Large intestine (tissue), 3 donors: ENCODE measurements around the gene FAM120A. TPM values are rescaled to one million over a fixed set of nuclear protein-coding genes. Genes with fewer than 3 reads are reported as not detected.

Source experiments
- DNase-seq, 2 donors: peaks; one replicate each; pipeline versions ENCODE4 v3.0.0 to v3.0.0-alpha.2; 2013
- H3K27ac ChIP-seq: one replicate; pipeline ENCODE4 v1.5.1; 2013; ENCODE audit warnings: low read length
- H3K27me3 ChIP-seq: 2 replicates; pipeline ENCODE4 v1.6.1; 2013; ENCODE audit warnings: low read length; ENCODE audit not compliant: control insufficient read depth, insufficient read depth
- H3K36me3 ChIP-seq: 2 replicates; pipeline ENCODE4 v1.6.1; 2013; ENCODE audit warnings: low read length; ENCODE audit not compliant: control insufficient read depth, insufficient read depth
- H3K4me1 ChIP-seq: one replicate; pipeline ENCODE4 v1.6.1; 2013; ENCODE audit warnings: low read length; ENCODE audit not compliant: control insufficient read depth, insufficient read depth
- H3K4me3 ChIP-seq: one replicate; pipeline ENCODE4 v1.5.1; 2013; ENCODE audit warnings: low read length
- H3K9me3 ChIP-seq: one replicate; pipeline ENCODE4 v1.6.1; 2013; ENCODE audit warnings: mild to moderate bottlenecking, low read depth, low read length, moderate library complexity; ENCODE audit not compliant: control insufficient read depth
- WGBS: methylation state at CpG from one replicate; pipeline ENCODE4 v1.1.5; 2013; ENCODE audit warnings: low lambda C conversion rate; ENCODE audit not compliant: insufficient coverage; 5-methylcytosine and 5-hydroxymethylcytosine counted together
- polyA plus RNA-seq: library from polyadenylated mRNA; unstranded; fragments of 120-200 nt; gene quantifications from one replicate; pipeline ENCODE4 v1.2.1, GENCODE V29; 2013

Gene FAM120A
- polyA plus RNA-seq, 1 donor, result 80.8 TPM

- Histone ChIP-seq H3K36me3 (no peaks in the 10 kb centered on the region), H3K9me3 (no peaks in the 10 kb centered on the region), H3K27ac (no peak overlapping the region), H3K4me3 (no peak overlapping the region), H3K4me1 (peaks cover 40% of the 10 kb centered on the region), H3K27me3 (no peaks in the 10 kb centered on the region)
- DNase-seq, result no peak
These were observed 8.0 kb downstream of the FAM120A start for GRCh38 chr9:93459432-93459847.

- H3K27ac ChIP-seq, result no peak overlapping the region
- no peak overlapping the region for H3K4me3 ChIP-seq
- peaks cover 45% of the 10 kb centered on the region for H3K4me1 ChIP-seq
- 87% methylated on average over 3 of the region's 3 CpGs for WGBS
- no peaks in the 10 kb centered on the region for H3K27me3 ChIP-seq
- no peaks in the 10 kb centered on the region for H3K36me3 ChIP-seq
- H3K9me3 ChIP-seq, result no peaks in the 10 kb centered on the region
- DNase-seq, result no peak
These were observed 9.4 kb downstream of the FAM120A start for GRCh38 chr9:93460689-93461413.

GRCh38 chr9:93461414-93461743 is 9.9 kb downstream of the FAM120A start:
- H3K9me3 ChIP-seq, result no peaks in the 10 kb centered on the region
- DNase-seq, result no peak
- WGBS, result no CpG with 5 or more reads among the region's 1 CpG
- no peak overlapping the region for H3K27ac ChIP-seq
- peaks cover 46% of the 10 kb centered on the region for H3K4me1 ChIP-seq
- H3K36me3 ChIP-seq, result no peaks in the 10 kb centered on the region
- H3K27me3 ChIP-seq, result no peaks in the 10 kb centered on the region
- H3K4me3 ChIP-seq, result no peak overlapping the region

- H3K27ac ChIP-seq, result no peak overlapping the region
- peaks cover 46% of the 10 kb centered on the region for H3K4me1 ChIP-seq
- H3K4me3 ChIP-seq, result no peak overlapping the region
- no peaks in the 10 kb centered on the region for H3K9me3 ChIP-seq
- no peaks in the 10 kb centered on the region for H3K36me3 ChIP-seq
- no CpG with 5 or more reads among the region's 2 CpGs for WGBS
- no peak for DNase-seq
- no peaks in the 10 kb centered on the region for H3K27me3 ChIP-seq
These were observed 10.3 kb downstream of the FAM120A start for GRCh38 chr9:93461821-93462220.

- 92% methylated on average over 2 of the region's 4 CpGs for WGBS
- peaks cover 44% of the 10 kb centered on the region for H3K4me1 ChIP-seq
- H3K36me3 ChIP-seq, result no peaks in the 10 kb centered on the region
- no peaks in the 10 kb centered on the region for H3K27me3 ChIP-seq
- DNase-seq, result no peak
- no peak overlapping the region for H3K4me3 ChIP-seq
- H3K27ac ChIP-seq, result no peak overlapping the region
- H3K9me3 ChIP-seq, result no peaks in the 10 kb centered on the region
These were observed 12.3 kb downstream of the FAM120A start for GRCh38 chr9:93463638-93464248.

- Histone ChIP-seq H3K4me3 (no peak overlapping the region), H3K27me3 (no peaks in the 10 kb centered on the region), H3K36me3 (no peaks in the 10 kb centered on the region), H3K27ac (no peak overlapping the region), H3K9me3 (no peaks in the 10 kb centered on the region), H3K4me1 (peaks cover 47% of the 10 kb centered on the region)
- peak in 1 of 2 donors; percentile 44 for DNase-seq
- WGBS, result 40% methylated on average over 1 of the region's 3 CpGs
These were observed 12.9 kb downstream of the FAM120A start for GRCh38 chr9:93464395-93464794.

GRCh38 chr9:93464876-93465275 is 13.4 kb downstream of the FAM120A start:
- H3K4me1 ChIP-seq, result peaks cover 51% of the 10 kb centered on the region
- no peaks in the 10 kb centered on the region for H3K36me3 ChIP-seq
- H3K27me3 ChIP-seq, result no peaks in the 10 kb centered on the region
- H3K9me3 ChIP-seq, result no peaks in the 10 kb centered on the region
- 94% methylated on average over 2 of the region's 2 CpGs for WGBS
- H3K27ac ChIP-seq, result no peak overlapping the region
- no peak for DNase-seq
- H3K4me3 ChIP-seq, result no peak overlapping the region

GRCh38 chr9:93465855-93466254 is 14.4 kb downstream of the FAM120A start:
- no peaks in the 10 kb centered on the region for H3K36me3 ChIP-seq
- peaks cover 57% of the 10 kb centered on the region for H3K4me1 ChIP-seq
- no CpG with 5 or more reads among the region's 6 CpGs for WGBS
- no peaks in the 10 kb centered on the region for H3K27me3 ChIP-seq
- H3K4me3 ChIP-seq, result no peak overlapping the region
- peak in 1 of 2 donors; percentile 35 for DNase-seq
- H3K27ac ChIP-seq, result peak overlapping the region; percentile 97
- H3K9me3 ChIP-seq, result no peaks in the 10 kb centered on the region

GRCh38 chr9:93466416-93467061 is 15.1 kb downstream of the FAM120A start:
- Histone ChIP-seq H3K4me1 (peaks cover 60% of the 10 kb centered on the region), H3K27me3 (no peaks in the 10 kb centered on the region), H3K9me3 (no peaks in the 10 kb centered on the region), H3K4me3 (no peak overlapping the region), H3K27ac (peak overlapping the region; percentile 97), H3K36me3 (peaks cover 3% of the 10 kb centered on the region)
- peak in 1 of 2 donors; percentile 39 for DNase-seq
- no CpG with 5 or more reads among the region's 7 CpGs for WGBS

- no peaks in the 10 kb centered on the region for H3K27me3 ChIP-seq
- H3K9me3 ChIP-seq, result no peaks in the 10 kb centered on the region
- WGBS, result no CpG with 5 or more reads among the region's 3 CpGs
- H3K27ac ChIP-seq, result peak overlapping the region; percentile 97
- DNase-seq, result no peak
- peaks cover 3% of the 10 kb centered on the region for H3K36me3 ChIP-seq
- no peak overlapping the region for H3K4me3 ChIP-seq
- peaks cover 60% of the 10 kb centered on the region for H3K4me1 ChIP-seq
These were observed 15.6 kb downstream of the FAM120A start for GRCh38 chr9:93467062-93467416.
